Left ventricle myocardium superior (tissue), 1 donor: ENCODE measurements around the gene PPFIA4. TPM values are rescaled to one million over a fixed set of nuclear protein-coding genes. Genes with fewer than 3 reads are reported as not detected.

Experiments used
- ATAC-seq: fragments of 200-7000 bp; cut with Tn5 transposase; one replicate; pipeline ENCODE4 v1.9.1; 2020; ENCODE audit warnings: mild to moderate bottlenecking, moderate library complexity
- DNase-seq: peaks from one replicate; pipeline ENCODE4 v3.0.0-alpha.2; 2020
- intact Hi-C: fragments of 100-400 bp; cut with micrococcal nuclease; formaldehyde crosslinking; loops from one replicate; pipeline ENCODE4 v1.11.0; 2022
- total RNA-seq: library from RNA; stranded (reverse); fragmentation: NEBNext Ultra II Directional; extraction: Animal tissue kit (Norgen Biotek cat#: 25700); gene quantifications from one replicate; pipeline ENCODE4 v1.2.1, GENCODE V29; 2021
- donor health status: DM: no; HTN: yes; CAD: no; lungs with severe emphysema.

The PPFIA4 gene
- total RNA-seq, 1 donor from 2014 or later: 21.3 TPM

GRCh38 chr1:203114202-203114601 lies 87.9 kb downstream of the PPFIA4 start:
- intact Hi-C loops: no loop called here
- DNase-seq (no peak), ATAC-seq (no peak)

DNA sequence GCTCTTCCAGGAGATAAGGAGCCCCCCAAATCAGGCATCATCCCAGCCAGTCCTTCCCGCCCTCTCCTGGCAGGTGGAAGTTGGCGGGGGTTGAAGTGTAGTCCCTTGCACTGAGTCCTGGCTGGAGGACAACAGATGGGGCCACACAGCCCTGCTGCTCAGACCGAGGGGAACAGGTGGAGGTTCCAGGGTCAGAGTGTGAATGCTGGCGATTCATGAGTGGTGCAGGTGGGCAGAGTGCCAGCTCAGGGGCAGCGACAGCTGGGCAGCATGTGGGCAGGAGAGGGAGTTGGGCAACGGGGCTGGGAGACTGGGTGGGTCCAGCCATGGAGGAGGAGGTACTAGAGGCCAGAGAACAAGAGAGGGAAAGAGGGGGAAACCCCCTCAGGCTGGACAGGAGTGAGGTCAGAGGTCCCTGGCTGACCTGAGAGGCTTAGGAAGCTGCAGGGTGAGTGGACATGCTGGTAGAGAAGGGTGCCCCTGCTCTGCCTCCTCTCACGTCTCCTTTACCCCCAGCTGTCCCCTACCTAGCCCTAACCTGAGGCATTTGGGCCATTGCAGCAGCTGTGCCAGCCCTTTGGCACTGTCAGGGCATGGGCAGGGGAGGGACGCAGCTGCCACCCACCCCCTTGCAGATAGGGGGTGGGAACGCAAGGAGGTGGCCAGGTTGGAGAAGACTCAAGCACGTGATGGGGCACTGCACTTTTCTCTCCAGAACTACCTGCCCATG lies 90.0 kb downstream of the PPFIA4 start:
- intact Hi-C loops: loop anchor here (5.0 kb wide), 2 partner anchors 56 to 96 kb away; no protein-coding TSS in a partner anchor
- DNase-seq: no peak
- no peak for ATAC-seq

GRCh38 chr1:203117611-203118575 lies 91.6 kb downstream of the PPFIA4 start:
- peak; percentile 88 for DNase-seq
- ATAC-seq: peak; percentile 98
- intact Hi-C loops: loop anchor here (5.0 kb wide), 2 partner anchors 54 to 94 kb away; no protein-coding TSS in a partner anchor

- intact Hi-C loops: no loop called here
- DNase-seq (no peak), ATAC-seq (no peak)
Observed at GRCh38 chr1:203120325-203121153, 94.2 kb downstream of the PPFIA4 start.

GRCh38 chr1:203121186-203122015 lies 95.1 kb downstream of the PPFIA4 start:
- intact Hi-C loops: no loop called here
- ATAC-seq (no peak), DNase-seq (no peak)

DNA sequence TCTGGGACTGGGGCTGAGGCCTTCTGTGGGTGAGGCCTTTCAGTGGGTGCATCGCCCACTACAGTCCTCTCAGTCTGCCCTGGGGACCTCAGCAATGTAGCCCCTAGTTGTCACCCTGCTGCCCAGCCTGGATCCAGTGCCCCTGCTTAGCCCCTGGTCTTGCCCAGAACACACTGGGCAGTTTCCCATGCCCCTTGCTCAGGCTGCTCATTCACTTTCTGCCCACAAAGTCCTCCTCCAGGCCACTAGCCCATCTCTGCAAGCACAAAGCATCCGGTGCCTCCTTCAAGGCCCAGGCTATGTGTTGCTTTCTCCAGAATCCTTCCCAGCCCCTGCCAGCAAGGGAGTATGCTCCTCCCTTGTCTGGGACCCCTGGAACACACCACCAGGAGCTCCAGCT lies 95.9 kb downstream of the PPFIA4 start:
- ATAC-seq (no peak), DNase-seq (no peak)
- intact Hi-C loops: no loop called here

- ATAC-seq (no peak), DNase-seq (no peak)
- intact Hi-C loops: no loop called here
Observed at GRCh38 chr1:203124011-203124410, 97.7 kb downstream of the PPFIA4 start.

DNA sequence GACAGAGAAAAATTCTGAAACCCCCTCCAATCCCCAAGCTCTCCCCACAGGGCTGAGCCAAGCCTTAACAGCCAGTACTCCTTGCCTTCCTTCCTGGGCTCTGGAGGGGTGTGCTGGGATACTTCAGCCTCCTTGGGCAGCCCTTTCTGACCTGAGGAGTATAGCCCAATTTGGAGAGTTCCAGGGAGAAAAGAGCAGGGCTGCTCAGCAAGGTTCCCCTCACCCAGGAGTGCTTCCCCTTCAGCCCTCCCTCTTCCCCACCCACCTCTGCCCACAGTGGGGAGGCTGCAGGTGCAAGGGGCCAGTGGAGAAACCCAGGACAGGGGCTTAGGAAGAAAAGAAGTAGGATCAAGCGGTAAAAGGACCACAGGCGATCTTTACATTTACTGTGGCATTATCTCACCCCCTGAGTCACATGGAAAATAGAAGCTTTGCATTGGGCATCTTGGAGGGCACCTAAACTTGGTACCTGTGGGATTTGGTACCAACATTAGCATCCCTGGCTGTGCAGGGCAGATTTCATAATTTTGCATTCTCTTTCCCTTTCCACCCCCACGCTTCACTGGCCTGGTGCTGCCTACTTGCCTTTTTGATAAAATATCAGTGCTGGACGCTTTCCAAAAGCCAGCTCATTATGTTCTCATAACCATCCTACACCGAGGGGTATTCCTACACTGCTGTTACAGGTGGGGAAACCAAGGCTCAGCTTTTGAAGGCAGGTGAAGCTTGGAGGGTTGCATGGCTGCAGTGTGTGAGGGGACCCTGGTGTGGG lies 98.4 kb downstream of the PPFIA4 start:
- DNase-seq: no peak
- intact Hi-C loops: no loop called here
- no peak for ATAC-seq

GRCh38 chr1:203126151-203126865 lies 100.0 kb downstream of the PPFIA4 start:
- no peak for ATAC-seq
- DNase-seq: no peak
- intact Hi-C loops: no loop called here

DNA sequence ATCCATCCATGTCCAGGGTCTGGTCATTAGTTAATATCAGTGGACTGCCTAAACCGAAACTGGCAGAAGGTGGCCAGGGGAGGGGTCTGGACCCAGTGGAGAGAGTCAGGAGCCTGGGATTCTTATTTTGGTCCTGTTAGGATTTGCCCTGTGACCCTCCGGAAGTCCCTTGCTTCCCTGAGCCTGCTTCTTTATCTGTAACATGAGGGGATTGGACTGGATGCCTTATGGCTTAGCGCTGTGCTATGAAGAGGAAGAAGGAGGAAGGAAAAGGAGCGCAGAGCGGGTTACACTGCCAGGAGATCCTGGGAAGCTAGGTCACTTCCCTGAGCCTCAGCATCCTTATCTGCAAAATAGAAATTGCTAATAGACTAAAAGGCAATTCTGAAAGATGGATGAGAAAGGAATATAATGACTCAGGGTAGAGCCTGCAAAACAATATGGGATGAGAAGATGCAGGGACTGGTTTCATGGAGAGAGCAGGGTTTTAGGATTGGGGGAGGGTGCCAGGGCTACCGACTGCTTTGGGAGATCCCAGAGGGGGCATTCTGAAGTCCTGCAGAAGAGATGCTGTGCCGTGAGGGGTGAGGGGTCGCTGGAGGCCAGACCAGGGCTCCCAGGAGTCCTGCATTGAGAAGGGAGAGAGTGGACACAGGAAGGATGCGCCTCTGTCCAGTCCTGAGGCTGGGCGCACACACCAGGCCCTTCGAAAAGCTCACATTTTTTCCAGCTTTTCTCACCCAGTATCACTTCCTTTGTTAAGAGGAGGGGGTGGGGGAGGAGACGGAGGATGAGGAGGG lies 100.8 kb downstream of the PPFIA4 start:
- intact Hi-C loops: no loop called here
- ATAC-seq: no peak
- no peak for DNase-seq

- ATAC-seq (peak; percentile 86), DNase-seq (peak; percentile 84)
- intact Hi-C loops: no loop called here
Observed at GRCh38 chr1:203127666-203128430, 101.6 kb downstream of the PPFIA4 start, which contains the start of gene ADORA1. TSS of gene ADORA1 (plus strand) at chr1:203127726. CDS start at chr1:203128842, 1,116 bp downstream.

GRCh38 chr1:203128431-203128715 lies 102.1 kb downstream of the PPFIA4 start:
- intact Hi-C loops: no loop called here
- ATAC-seq: peak; percentile 44
- DNase-seq: no peak
